Measurements from ENCODE around the gene MARCHF6.

GRCh38 chr5:10355071-10355889 is 1.8 kb downstream of the MARCHF6 start:
- TF ChIP-seq POLR2A (IDR thresholded peaks at IDR 0.05; ENCODE audit: low read depth, low read length): no peak
- TF ChIP-seq TAF1 (IDR thresholded peaks at IDR 0.05; ENCODE audit: borderline replicate concordance, low read depth, low read length): no peak
- TF ChIP-seq POLR2AphosphoS5 (IDR thresholded peaks at IDR 0.05; ENCODE audit: low read depth, low read length): no peak
